Endothelial cell of umbilical vein (primary cell): ENCODE measurements around the gene KERA. TPM values are rescaled to one million over a fixed set of nuclear protein-coding genes. Genes with fewer than 3 reads are reported as not detected.

Source experiments
- BruUV-seq: library from RNA; stranded (reverse); fragments of 400-500 nt; replicated peaks from 2 replicates; lab custom pipeline; 2021; lab: Mats Ljungman, UMichigan
- CTCF ChIA-PET: fragments of 300-600, 350-600 bp; sonication (Branson Sonifier 250); formaldehyde crosslinking; loops from one replicate; lab custom pipeline; 2021; ENCODE audit warnings: antibody characterized with exemption, inconsistent platforms; lab: Charles Lee
- POLR2A ChIA-PET: fragments of 300-600, 350-600 bp; sonication (Branson Sonifier 250); formaldehyde crosslinking; loops from one replicate; lab custom pipeline; 2021; ENCODE audit warnings: antibody characterized with exemption, inconsistent platforms; lab: Charles Lee
- DNase-seq: peaks from one replicate; pipeline ENCODE4 v3.0.0-alpha.2; 2011; ENCODE audit warnings: low read depth, low spot score
- FAIRE-seq: peaks from 2 replicates; lab custom pipeline; 2011; peaks lifted over from hg19 to GRCh38; lab: Jason Lieb, UNC
- H2AFZ ChIP-seq: 2 replicates; pipeline ENCODE4 v1.6.0; 2012; ENCODE audit warnings: low read depth, low read length, control low read depth, inconsistent platforms
- H3K27ac ChIP-seq: 2 replicates; pipeline ENCODE4 v1.5.1; 2011; ENCODE audit warnings: low read depth, mild to moderate bottlenecking, control low read depth, low read length, moderate library complexity; ENCODE audit not compliant: insufficient read depth
- H3K27me3 ChIP-seq, 2 experiments: 2 replicates each; pipeline versions ENCODE4 v1.6.0 to v1.6.1; 2011; ENCODE audit warnings: low read length in 2 of 2, mixed read lengths in 1 of 2; ENCODE audit not compliant: control insufficient read depth in 2 of 2, insufficient read depth in 2 of 2
- H3K36me3 ChIP-seq, 2 experiments: 2 replicates in 1 of 2; 3 replicates in 1 of 2; pipeline ENCODE4 v1.5.1; 2011; ENCODE audit warnings: low read length in 2 of 2, mild to moderate bottlenecking in 1 of 2, moderate library complexity in 1 of 2; ENCODE audit not compliant: control insufficient read depth in 2 of 2, insufficient read depth in 2 of 2; ENCODE audit errors: extremely low read depth in 1 of 2
- H3K4me1 ChIP-seq: 3 replicates; pipeline ENCODE4 v1.5.1; 2011; ENCODE audit warnings: mild to moderate bottlenecking, low read length; ENCODE audit not compliant: control insufficient read depth, insufficient read depth; ENCODE audit errors: extremely low read depth
- H3K4me2 ChIP-seq: 2 replicates; pipeline ENCODE4 v1.6.1; 2011; ENCODE audit warnings: low read length, control low read depth, mixed read lengths; ENCODE audit not compliant: insufficient read depth
- H3K4me3 ChIP-seq, 3 experiments: fragments of 200-600 bp in 1 of 3; sonication (generic), shearing (Covaris generic) in 1 of 3; replicated peaks in 1 of 3; 2 replicates each; pipeline ENCODE4 v1.5.1; 2011 to 2016; ENCODE audit warnings: control low read depth in 3 of 3, low read length in 3 of 3, mild to moderate bottlenecking in 2 of 3, inconsistent platforms in 1 of 3, low read depth in 1 of 3, moderate library complexity in 1 of 3; ENCODE audit not compliant: insufficient read depth in 1 of 3
- H3K79me2 ChIP-seq: 2 replicates; pipeline ENCODE4 v1.6.0; 2012; ENCODE audit warnings: low read length, inconsistent platforms; ENCODE audit not compliant: control insufficient read depth, insufficient read depth
- H3K9ac ChIP-seq: replicated peaks from 2 replicates; pipeline ENCODE3; 2011; ENCODE audit warnings: low read length, control low read depth; ENCODE audit not compliant: insufficient read depth; ENCODE audit errors: extremely low read depth
- H3K9me1 ChIP-seq: replicated peaks from 3 replicates; pipeline ENCODE4 v1.6.0; 2011; ENCODE audit warnings: mild to moderate bottlenecking, low read length; ENCODE audit not compliant: control insufficient read depth, insufficient read depth; ENCODE audit errors: extremely low read depth
- H3K9me3 ChIP-seq: replicated peaks from 2 replicates; pipeline ENCODE4 v1.5.1; 2012; ENCODE audit warnings: low read length, inconsistent platforms; ENCODE audit not compliant: control insufficient read depth, insufficient read depth
- H4K20me1 ChIP-seq: replicated peaks from 2 replicates; pipeline ENCODE3; 2011; ENCODE audit warnings: mild to moderate bottlenecking, low read length; ENCODE audit not compliant: control insufficient read depth, insufficient read depth; ENCODE audit errors: extremely low read depth
- EZH2 ChIP-seq: IDR thresholded peaks from 2 replicates; pipeline ENCODE4 v1.6.1; 2012; ENCODE audit warnings: borderline replicate concordance, low read depth, mild to moderate bottlenecking, moderate library complexity, low read length, inconsistent platforms; ENCODE audit not compliant: severe bottlenecking
- FOS ChIP-seq: IDR thresholded peaks from 2 replicates; pipeline ENCODE4 v1.6.1; 2011; ENCODE audit warnings: mild to moderate bottlenecking, low read length, moderate library complexity, borderline replicate concordance; ENCODE audit not compliant: insufficient read depth
- GATA2 ChIP-seq: IDR thresholded peaks from 2 replicates; pipeline ENCODE4 v1.7.0; 2011; ENCODE audit warnings: low read depth, mild to moderate bottlenecking, moderate library complexity, mixed read lengths, low read length; ENCODE audit not compliant: insufficient read length, insufficient read depth
- JUN ChIP-seq: IDR thresholded peaks from 2 replicates; pipeline ENCODE4 v1.6.1; 2011; ENCODE audit warnings: borderline replicate concordance, low read depth; ENCODE audit not compliant: insufficient read length, insufficient read depth
- MAX ChIP-seq: IDR thresholded peaks from 2 replicates; pipeline ENCODE4 v1.6.1; 2011; ENCODE audit not compliant: insufficient read depth, insufficient read length
- MYC ChIP-seq: IDR thresholded peaks from one replicate; pipeline ENCODE4 v1.6.1; 2011; ENCODE audit warnings: mild to moderate bottlenecking, low read depth, low read length
- POLR2A ChIP-seq: IDR thresholded peaks from 2 replicates; pipeline ENCODE4 v1.6.1; 2012; ENCODE audit warnings: low read depth, mild to moderate bottlenecking, control low read depth, low read length
- POLR2AphosphoS5 ChIP-seq: IDR thresholded peaks from 2 replicates; pipeline ENCODE4 v1.6.1; 2012; ENCODE audit warnings: low read depth, mild to moderate bottlenecking, control low read depth, low read length, moderate library complexity; ENCODE audit not compliant: insufficient read depth
- dilution Hi-C: fragments of 300-500 bp; cut with MboI; formaldehyde crosslinking; loops from one replicate; pipeline ENCODE4 v1.15.0; 2019; ENCODE audit warnings: low sequenced_read_pairs; ENCODE audit not compliant: extremely low pct_ligation_motif_present
- intact Hi-C: fragments of 100-400 bp; cut with micrococcal nuclease; formaldehyde crosslinking; loops from one replicate; pipeline ENCODE4 v1.10.0; 2022
- polyA plus RNA-seq, 4 experiments: library from polyadenylated mRNA; depleted of rRNA in 3 of 4; stranded (reverse) in 3 of 4; unstranded in 1 of 4; fragments of >200 nt; gene quantifications; 2 replicates each; pipeline versions ENCODE4 v1.2.1 to v1.2.3, GENCODE V29; 2011 to 2012; ENCODE audit warnings: missing spikeins in 1 of 4
- total RNA-seq: library from RNA; stranded (reverse); gene quantifications from 2 replicates; pipeline ENCODE4 v1.2.3, GENCODE V29; 2021
- TF ChIP-seq, protein P1 (sequence below), 2 donors: IDR thresholded peaks; 1 replicate in 1 of 2; 2 replicates in 1 of 2; pipeline ENCODE4 v1.5.1; 2011; ENCODE audit warnings: low read length in 2 of 2, mild to moderate bottlenecking in 2 of 2, moderate library complexity in 2 of 2, control low read depth in 1 of 2, inconsistent platforms in 1 of 2, low read depth in 1 of 2; ENCODE audit not compliant: insufficient read depth in 1 of 2; ENCODE audit errors: extremely low read depth in 1 of 2

Gene KERA
- total and polyA plus RNA-seq, 2 donors (not counting 3 experiments of a cell fraction or from before 2014, with no cell fraction given): not detected

GRCh38 chr12:91106283-91106682, 48.5 kb upstream of the KERA start:
- H3K4me2 ChIP-seq: no peak overlapping the region
- DNase-seq: no peak
- ChIA-PET POLR2A (no interaction called here), CTCF (interaction anchor here (0.6 to 1.6 kb wide), 5 partner anchors 10 to 220 kb away, joined by 3 to 6 read pairs (median 3); no protein-coding TSS in a partner anchor)
- no peaks in the 10 kb centered on the region for H3K27me3 ChIP-seq
- BruUV-seq: no TSS peak
- FAIRE-seq: no peak
- H2AFZ ChIP-seq: no peak overlapping the region
- no peaks in the 10 kb centered on the region for H3K36me3 ChIP-seq
- no peaks in the 10 kb centered on the region for H3K4me1 ChIP-seq
- H3K9ac ChIP-seq: no peak overlapping the region
- dilution Hi-C loops: no loop called here
- no peak overlapping the region for H3K27ac ChIP-seq
- no peaks in the 10 kb centered on the region for H3K9me1 ChIP-seq
- no peak overlapping the region for H3K4me3 ChIP-seq
- no peaks in the 10 kb centered on the region for H4K20me1 ChIP-seq
- H3K9me3 ChIP-seq: no peaks in the 10 kb centered on the region
- H3K79me2 ChIP-seq: no peaks in the 10 kb centered on the region
- intact Hi-C loops: no loop called here
- TF ChIP-seq FOS (no peak), EZH2 (no peak), POLR2A (no peak), POLR2AphosphoS5 (no peak), GATA2 (no peak), MYC (no peak), MAX (no peak), JUN (no peak)
- TF ChIP-seq, protein P1, sequence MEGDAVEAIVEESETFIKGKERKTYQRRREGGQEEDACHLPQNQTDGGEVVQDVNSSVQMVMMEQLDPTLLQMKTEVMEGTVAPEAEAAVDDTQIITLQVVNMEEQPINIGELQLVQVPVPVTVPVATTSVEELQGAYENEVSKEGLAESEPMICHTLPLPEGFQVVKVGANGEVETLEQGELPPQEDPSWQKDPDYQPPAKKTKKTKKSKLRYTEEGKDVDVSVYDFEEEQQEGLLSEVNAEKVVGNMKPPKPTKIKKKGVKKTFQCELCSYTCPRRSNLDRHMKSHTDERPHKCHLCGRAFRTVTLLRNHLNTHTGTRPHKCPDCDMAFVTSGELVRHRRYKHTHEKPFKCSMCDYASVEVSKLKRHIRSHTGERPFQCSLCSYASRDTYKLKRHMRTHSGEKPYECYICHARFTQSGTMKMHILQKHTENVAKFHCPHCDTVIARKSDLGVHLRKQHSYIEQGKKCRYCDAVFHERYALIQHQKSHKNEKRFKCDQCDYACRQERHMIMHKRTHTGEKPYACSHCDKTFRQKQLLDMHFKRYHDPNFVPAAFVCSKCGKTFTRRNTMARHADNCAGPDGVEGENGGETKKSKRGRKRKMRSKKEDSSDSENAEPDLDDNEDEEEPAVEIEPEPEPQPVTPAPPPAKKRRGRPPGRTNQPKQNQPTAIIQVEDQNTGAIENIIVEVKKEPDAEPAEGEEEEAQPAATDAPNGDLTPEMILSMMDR (IDR thresholded peaks at IDR 0.05; ENCODE audit: extremely low read depth in 1 of 2, insufficient read depth in 1 of 2, low read depth in 1 of 2, low read length in 2 of 2): no peak
